HUES48 (cell line): ENCODE data around the gene UMAD1.
A peak's percentile ranks its signal among the peaks of the same experiment; 100 is the strongest.

Experiments used
- H3K27ac ChIP-seq: one replicate; pipeline ENCODE4 v1.7.0; 2013; ENCODE audit warnings: low read depth, low read length, inconsistent platforms
- H3K27me3 ChIP-seq: 2 replicates; pipeline ENCODE4 v1.6.1; 2013; ENCODE audit warnings: mild to moderate bottlenecking, low read length; ENCODE audit not compliant: control insufficient read depth, insufficient read depth
- H3K36me3 ChIP-seq: 2 replicates; pipeline ENCODE4 v1.6.1; 2013; ENCODE audit warnings: low read length; ENCODE audit not compliant: control insufficient read depth, insufficient read depth
- H3K4me1 ChIP-seq: 2 replicates; pipeline ENCODE4 v1.6.1; 2013; ENCODE audit warnings: mild to moderate bottlenecking, low read length; ENCODE audit not compliant: control insufficient read depth, insufficient read depth
- H3K4me3 ChIP-seq: 2 replicates; pipeline ENCODE4 v1.5.1; 2013; ENCODE audit warnings: mild to moderate bottlenecking, low read depth, low read length
- H3K9ac ChIP-seq: 2 replicates; pipeline ENCODE4 v1.6.1; 2013; ENCODE audit warnings: mild to moderate bottlenecking, low read depth, low read length, moderate library complexity
- H3K9me3 ChIP-seq: 2 replicates; pipeline ENCODE4 v1.6.1; 2013; ENCODE audit warnings: low read length; ENCODE audit not compliant: control insufficient read depth, insufficient read depth

Gene UMAD1

GRCh38 chr7:7834761-7835160 lies 194.2 kb downstream of the UMAD1 start:
- Histone ChIP-seq H3K27me3 (no peaks in the 10 kb centered on the region), H3K4me1 (peaks cover 19% of the 10 kb centered on the region), H3K27ac (peak overlapping the region; percentile 55), H3K9ac (no peak overlapping the region), H3K36me3 (no peaks in the 10 kb centered on the region), H3K9me3 (no peaks in the 10 kb centered on the region), H3K4me3 (no peak overlapping the region)

- H3K4me1 ChIP-seq: 0 out of 2 replicates have a peak, but pooled peaks cover 9% of the 10 kb centered on the region
- H3K27me3 ChIP-seq: no peaks in the 10 kb centered on the region
- no peak overlapping the region for H3K9ac ChIP-seq
- no peak overlapping the region for H3K4me3 ChIP-seq
- H3K27ac ChIP-seq: no peak overlapping the region
- no peaks in the 10 kb centered on the region for H3K9me3 ChIP-seq
- no peaks in the 10 kb centered on the region for H3K36me3 ChIP-seq
Observed at GRCh38 chr7:7841027-7841426, 200.5 kb downstream of the UMAD1 start.

GRCh38 chr7:7843240-7843639 lies 202.7 kb downstream of the UMAD1 start:
- no peaks in the 10 kb centered on the region for H3K27me3 ChIP-seq
- H3K9me3 ChIP-seq: no peaks in the 10 kb centered on the region
- no peak overlapping the region for H3K9ac ChIP-seq
- no peak overlapping the region for H3K27ac ChIP-seq
- no peaks in the 10 kb centered on the region for H3K36me3 ChIP-seq
- no peak overlapping the region for H3K4me3 ChIP-seq
- H3K4me1 ChIP-seq: no peaks in the 10 kb centered on the region

GRCh38 chr7:7843972-7844371 lies 203.4 kb downstream of the UMAD1 start:
- Histone ChIP-seq H3K9ac (no peak overlapping the region), H3K27me3 (no peaks in the 10 kb centered on the region), H3K4me3 (no peak overlapping the region), H3K4me1 (no peaks in the 10 kb centered on the region), H3K27ac (no peak overlapping the region), H3K9me3 (no peaks in the 10 kb centered on the region), H3K36me3 (no peaks in the 10 kb centered on the region)

- H3K4me3 ChIP-seq: no peak overlapping the region
- H3K27ac ChIP-seq: no peak overlapping the region
- no peaks in the 10 kb centered on the region for H3K9me3 ChIP-seq
- H3K9ac ChIP-seq: no peak overlapping the region
- no peaks in the 10 kb centered on the region for H3K36me3 ChIP-seq
- no peaks in the 10 kb centered on the region for H3K27me3 ChIP-seq
- H3K4me1 ChIP-seq: no peaks in the 10 kb centered on the region
Observed at GRCh38 chr7:7848246-7848645, 207.7 kb downstream of the UMAD1 start.

- Histone ChIP-seq H3K4me3 (no peak overlapping the region), H3K9ac (no peak overlapping the region), H3K9me3 (no peaks in the 10 kb centered on the region; the same call in 1 of the 2 replicates), H3K27ac (no peak overlapping the region), H3K36me3 (no peaks in the 10 kb centered on the region), H3K27me3 (no peaks in the 10 kb centered on the region), H3K4me1 (no peaks in the 10 kb centered on the region)
Observed at GRCh38 chr7:7848892-7849291, 208.3 kb downstream of the UMAD1 start.

GRCh38 chr7:7850150-7850549 lies 209.6 kb downstream of the UMAD1 start:
- no peak overlapping the region for H3K9ac ChIP-seq
- H3K27ac ChIP-seq: no peak overlapping the region
- H3K9me3 ChIP-seq: peaks cover 9% of the 10 kb centered on the region
- H3K4me1 ChIP-seq: no peaks in the 10 kb centered on the region
- no peaks in the 10 kb centered on the region for H3K27me3 ChIP-seq
- no peaks in the 10 kb centered on the region for H3K36me3 ChIP-seq
- H3K4me3 ChIP-seq: no peak overlapping the region

- Histone ChIP-seq H3K9ac (no peak overlapping the region), H3K4me3 (no peak overlapping the region), H3K36me3 (no peaks in the 10 kb centered on the region)
Observed at GRCh38 chr7:7851381-7851780, 210.8 kb downstream of the UMAD1 start.

GRCh38 chr7:7851991-7852390 lies 211.4 kb downstream of the UMAD1 start:
- Histone ChIP-seq H3K36me3 (no peaks in the 10 kb centered on the region), H3K9me3 (peaks cover 16% of the 10 kb centered on the region), H3K4me3 (no peak overlapping the region), H3K27me3 (no peaks in the 10 kb centered on the region), H3K27ac (no peak overlapping the region), H3K4me1 (no peaks in the 10 kb centered on the region), H3K9ac (no peak overlapping the region)

More at GRCh38 chr7:7851381-7851780, 210.8 kb downstream of the UMAD1 start:
- no peaks in the 10 kb centered on the region for H3K4me1 ChIP-seq
- no peak overlapping the region for H3K27ac ChIP-seq
- no peaks in the 10 kb centered on the region for H3K27me3 ChIP-seq
- H3K9me3 ChIP-seq: peaks cover 16% of the 10 kb centered on the region

- Histone ChIP-seq H3K27me3 (no peaks in the 10 kb centered on the region), H3K4me1 (no peaks in the 10 kb centered on the region), H3K27ac (no peak overlapping the region), H3K9me3 (peaks cover 16% of the 10 kb centered on the region), H3K9ac (no peak overlapping the region), H3K36me3 (no peaks in the 10 kb centered on the region), H3K4me3 (no peak overlapping the region)
Observed at GRCh38 chr7:7857143-7857583, 216.6 kb downstream of the UMAD1 start.

- Histone ChIP-seq H3K9ac (no peak overlapping the region), H3K27me3 (no peaks in the 10 kb centered on the region), H3K9me3 (peaks cover 16% of the 10 kb centered on the region), H3K36me3 (no peaks in the 10 kb centered on the region), H3K4me1 (peaks cover 6% of the 10 kb centered on the region; the same call in 1 of the 2 replicates), H3K4me3 (no peak overlapping the region), H3K27ac (no peak overlapping the region)
Observed at GRCh38 chr7:7858559-7858958, 218.0 kb downstream of the UMAD1 start.

- Histone ChIP-seq H3K36me3 (no peaks in the 10 kb centered on the region), H3K27ac (no peak overlapping the region), H3K4me3 (no peak overlapping the region), H3K27me3 (no peaks in the 10 kb centered on the region), H3K9ac (no peak overlapping the region), H3K9me3 (peaks cover 14% of the 10 kb centered on the region), H3K4me1 (peaks cover 9% of the 10 kb centered on the region; the same call in 1 of the 2 replicates)
Observed at GRCh38 chr7:7859411-7859810, 218.9 kb downstream of the UMAD1 start.
